ENCODE measurements around the gene HACD1. TPM values are rescaled to one million over a fixed set of nuclear protein-coding genes. Genes with fewer than 3 reads are reported as not detected.

HACD1 gene, protein sequence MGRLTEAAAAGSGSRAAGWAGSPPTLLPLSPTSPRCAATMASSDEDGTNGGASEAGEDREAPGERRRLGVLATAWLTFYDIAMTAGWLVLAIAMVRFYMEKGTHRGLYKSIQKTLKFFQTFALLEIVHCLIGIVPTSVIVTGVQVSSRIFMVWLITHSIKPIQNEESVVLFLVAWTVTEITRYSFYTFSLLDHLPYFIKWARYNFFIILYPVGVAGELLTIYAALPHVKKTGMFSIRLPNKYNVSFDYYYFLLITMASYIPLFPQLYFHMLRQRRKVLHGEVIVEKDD
- 1.9 and 3.1 TPM in 2 replicates for total RNA-seq (ENCODE audit: low replicate concordance)

GRCh38 chr10:17617031-17617911 is at the start of gene HACD1:
Gene HACD1 (minus strand): TSS chr10:17617374. CDS start chr10:17617339, 35 bp downstream.
- DNase-seq (ENCODE audit: low spot score), result peak; percentile 87
- peaks cover 3% of the 10 kb centered on the region for H3K4me1 Mint-ChIP-seq
- H3K27ac ChIP-seq, result no peak within 1 kb of the TSS
- peak within 1 kb of the TSS; percentile 95 for H3K4me3 Mint-ChIP-seq
- peaks cover 5% of the 10 kb centered on the region for H3K36me3 Mint-ChIP-seq
- H3K36me3 ChIP-seq, result no peaks in the 10 kb centered on the region
- H3K27ac Mint-ChIP-seq, result peak within 1 kb of the TSS; percentile 99
- peaks cover 3% of the 10 kb centered on the region for H3K4me1 ChIP-seq
- no peaks in the 10 kb centered on the region for H3K9me3 ChIP-seq (ENCODE audit: low read depth)
- H3K27me3 ChIP-seq, result peaks cover 19% of the 10 kb centered on the region
- peak within 1 kb of the TSS; percentile 89 for H3K4me2 ChIP-seq
- H3K9ac ChIP-seq, result no peak within 1 kb of the TSS
- TF ChIP-seq EZH2phosphoT487 (IDR thresholded peaks at IDR 0.05) (no peak), CTCF (IDR thresholded peaks at IDR 0.05) (peak; percentile 41), EZH2 (IDR thresholded peaks at IDR 0.05) (no peak)
- no peaks in the 10 kb centered on the region for H3K9me3 Mint-ChIP-seq
- H4K20me1 ChIP-seq (ENCODE audit: low read depth), result no peaks in the 10 kb centered on the region
- peak within 1 kb of the TSS; percentile 98 for H2AFZ ChIP-seq (replicated peaks)
- H3K79me2 ChIP-seq (ENCODE audit: low read depth), result no peaks in the 10 kb centered on the region
- peak within 1 kb of the TSS; percentile 91 for H3K4me3 ChIP-seq
- H3F3A ChIP-seq (ENCODE audit: low read depth), result peaks cover 10% of the 10 kb centered on the region
- H3K27me3 Mint-ChIP-seq (ENCODE audit: insufficient read depth, low read depth), result peaks cover 4% of the 10 kb centered on the region

DNA sequence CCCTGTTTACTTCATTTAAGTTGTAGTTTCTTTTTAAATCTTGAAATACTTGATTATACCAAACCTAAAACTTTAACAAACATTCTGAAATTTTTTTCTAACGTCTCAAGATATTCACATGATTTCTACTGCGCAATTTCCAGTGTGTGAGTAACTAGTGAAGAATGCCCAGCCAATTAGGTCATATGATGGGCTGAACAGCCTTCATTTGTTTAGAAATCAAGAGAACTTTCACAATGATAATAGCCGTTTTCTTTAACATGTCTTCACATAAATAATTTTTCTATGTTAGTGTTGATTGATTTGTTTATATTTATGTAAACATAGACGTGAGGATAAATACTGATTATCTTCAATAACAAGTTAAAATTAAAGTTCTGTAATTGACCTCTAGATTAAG is 48.6 kb upstream of the HACD1 start:
- H3K27me3 ChIP-seq, result no peaks in the 10 kb centered on the region
- no peaks in the 10 kb centered on the region for H3K9me3 ChIP-seq (ENCODE audit: low read depth)
- Mint-ChIP-seq H3K9me3 (no peaks in the 10 kb centered on the region), H3K4me3 (no peak overlapping the region), H3K4me1 (no peaks in the 10 kb centered on the region), H3K27ac (no peak overlapping the region), H3K36me3 (peaks cover 15% of the 10 kb centered on the region), H3K27me3 (ENCODE audit: insufficient read depth, low read depth) (no peaks in the 10 kb centered on the region)
- DNase-seq (ENCODE audit: low spot score), result no peak
- H3K4me2 ChIP-seq, result no peak overlapping the region
- H3K79me2 ChIP-seq (ENCODE audit: low read depth), result peaks cover 85% of the 10 kb centered on the region
- no peaks in the 10 kb centered on the region for H3F3A ChIP-seq (ENCODE audit: low read depth)
- H3K4me1 ChIP-seq, result peaks cover 3% of the 10 kb centered on the region
- no peak overlapping the region for H2AFZ ChIP-seq (replicated peaks)
- H3K27ac ChIP-seq, result no peak overlapping the region
- peaks cover 20% of the 10 kb centered on the region for H4K20me1 ChIP-seq (ENCODE audit: low read depth)
- no peak overlapping the region for H3K4me3 ChIP-seq
- H3K9ac ChIP-seq, result no peak overlapping the region
- TF ChIP-seq CTCF (IDR thresholded peaks at IDR 0.05) (no peak), EZH2phosphoT487 (IDR thresholded peaks at IDR 0.05) (no peak), EZH2 (IDR thresholded peaks at IDR 0.05) (no peak)
- H3K36me3 ChIP-seq, result no peaks in the 10 kb centered on the region

- TF ChIP-seq EZH2phosphoT487 (IDR thresholded peaks at IDR 0.05) (no peak), EZH2 (IDR thresholded peaks at IDR 0.05) (no peak), CTCF (IDR thresholded peaks at IDR 0.05) (no peak)
- Mint-ChIP-seq H3K27ac (no peak overlapping the region), H3K4me3 (no peak overlapping the region), H3K4me1 (no peaks in the 10 kb centered on the region), H3K36me3 (peaks cover 18% of the 10 kb centered on the region), H3K27me3 (ENCODE audit: insufficient read depth, low read depth) (no peaks in the 10 kb centered on the region), H3K9me3 (no peaks in the 10 kb centered on the region)
- peaks cover 83% of the 10 kb centered on the region for H3K79me2 ChIP-seq (ENCODE audit: low read depth)
- no peak overlapping the region for H3K4me2 ChIP-seq
- no peak overlapping the region for H3K4me3 ChIP-seq
- H3K9me3 ChIP-seq (ENCODE audit: low read depth), result no peaks in the 10 kb centered on the region
- H3F3A ChIP-seq (ENCODE audit: low read depth), result no peaks in the 10 kb centered on the region
- no peaks in the 10 kb centered on the region for H3K4me1 ChIP-seq
- DNase-seq (ENCODE audit: low spot score), result no peak
- no peak overlapping the region for H3K27ac ChIP-seq
- H2AFZ ChIP-seq (replicated peaks), result no peak overlapping the region
- no peak overlapping the region for H3K9ac ChIP-seq
- H3K36me3 ChIP-seq, result no peaks in the 10 kb centered on the region
- peaks cover 14% of the 10 kb centered on the region for H4K20me1 ChIP-seq (ENCODE audit: low read depth)
- H3K27me3 ChIP-seq, result no peaks in the 10 kb centered on the region
These were observed 46.3 kb upstream of the HACD1 start for GRCh38 chr10:17663450-17663849.
